PC-9 (cell line): ENCODE data around the gene ADARB2. TPM values are rescaled to one million over a fixed set of nuclear protein-coding genes. Genes with fewer than 3 reads are reported as not detected.

ENCODE experiments used
- BruUV-seq: library from RNA; stranded (reverse); fragments of 400-500 nt; replicated peaks from 2 replicates; lab custom pipeline; 2021; lab: Mats Ljungman, UMichigan
- CTCF ChIA-PET: fragments of 300-600 bp; sonication (Branson Sonifier 250); formaldehyde crosslinking; loops from one replicate; lab custom pipeline; 2022; ENCODE audit warnings: antibody characterized with exemption; lab: Charles Lee
- POLR2A ChIA-PET: fragments of 300-600 bp; sonication (Branson Sonifier 250); formaldehyde crosslinking; loops from one replicate; lab custom pipeline; 2022; ENCODE audit warnings: antibody characterized with exemption; ENCODE audit not compliant: unreplicated experiment; lab: Charles Lee
- DNase-seq, 2 experiments: peaks; one replicate each; pipeline versions ENCODE4 v3.0.0 to v3.0.0-alpha.2; 2015 to 2022; ENCODE audit warnings: mixed read lengths in 1 of 2
- H2AFZ ChIP-seq: fragments of 200-600 bp; sonication (generic); 2 replicates; pipeline ENCODE4 v1.8.1; 2017; ENCODE audit warnings: antibody characterized with exemption
- H3F3A ChIP-seq: fragments of 200-600 bp; sonication (generic); 2 replicates; pipeline ENCODE4 v1.8.1; 2017; ENCODE audit warnings: antibody characterized with exemption, mild to moderate bottlenecking, low read depth; ENCODE audit not compliant: insufficient read depth
- H3K27ac ChIP-seq: fragments of 200-600 bp; sonication (generic); 2 replicates; pipeline ENCODE4 v1.6.1; 2016; ENCODE audit warnings: mixed run types
- H3K27me3 ChIP-seq: fragments of 200-600 bp; sonication (generic); 2 replicates; pipeline ENCODE4 v1.6.1; 2016; ENCODE audit warnings: low read depth, mixed run types; ENCODE audit not compliant: insufficient read depth
- H3K36me3 ChIP-seq: fragments of 200-600 bp; sonication (generic); 2 replicates; pipeline ENCODE4 v1.6.1; 2016; ENCODE audit warnings: low read depth, mixed run types
- H3K4me1 ChIP-seq: fragments of 200-600 bp; sonication (generic); replicated peaks from 2 replicates; pipeline ENCODE4 v1.6.1; 2016; ENCODE audit warnings: mixed run types; ENCODE audit not compliant: insufficient read depth
- H3K4me2 ChIP-seq: fragments of 200-600 bp; sonication (generic); 2 replicates; pipeline ENCODE4 v1.6.1; 2017; ENCODE audit warnings: mixed run types
- H3K4me3 ChIP-seq: fragments of 200-600 bp; sonication (generic); 2 replicates; pipeline ENCODE4 v1.6.1; 2016; ENCODE audit warnings: mixed run types
- H3K79me2 ChIP-seq: fragments of 200-600 bp; sonication (generic); 2 replicates; pipeline ENCODE4 v1.6.1; 2017; ENCODE audit warnings: low read depth, mixed run types
- H3K9me2 ChIP-seq: fragments of 200-600 bp; sonication (generic); 2 replicates; pipeline ENCODE4 v1.8.1; 2017; ENCODE audit warnings: mild to moderate bottlenecking; ENCODE audit not compliant: insufficient read depth
- H3K9me3 ChIP-seq: fragments of 200-600 bp; sonication (generic); 2 replicates; pipeline ENCODE4 v1.8.1; 2016; ENCODE audit warnings: low read depth; ENCODE audit not compliant: insufficient read depth
- H4K20me1 ChIP-seq: fragments of 200-600 bp; sonication (generic); 2 replicates; pipeline ENCODE4 v1.8.1; 2017; ENCODE audit not compliant: insufficient read depth
- CTCF ChIP-seq: fragments of 200-600 bp; sonication (generic); conservative IDR thresholded peaks from 2 replicates; pipeline ENCODE4 v1.6.1; 2017; ENCODE audit warnings: mixed run types, antibody characterized with exemption, mild to moderate bottlenecking, moderate library complexity
- EZH2 ChIP-seq: fragments of 200-600 bp; sonication (generic); IDR thresholded peaks from 2 replicates; pipeline ENCODE4 v1.8.0; 2017; ENCODE audit warnings: antibody characterized with exemption, low read depth
- intact Hi-C: fragments of 100-400 bp; cut with micrococcal nuclease; formaldehyde crosslinking; loops from one replicate; pipeline ENCODE4 v1.10.0; 2022; ENCODE audit not compliant: unreplicated experiment
- total RNA-seq: library from RNA; stranded (reverse); gene quantifications from 2 replicates; pipeline ENCODE4 v1.2.3, GENCODE V29; 2021

The ADARB2 gene
- total RNA-seq, 1 experiment from 2014 or later, result not detected

- ChIA-PET CTCF (interaction anchor here (0.7 kb wide), 1 partner anchor 1513 kb away, joined by 7 read pairs; no protein-coding TSS in a partner anchor), POLR2A (no interaction called here)
- H3K79me2 ChIP-seq, result no peaks in the 10 kb centered on the region
- H3F3A ChIP-seq, result no peaks in the 10 kb centered on the region
- no peak overlapping the region for H2AFZ ChIP-seq
- no peaks in the 10 kb centered on the region for H4K20me1 ChIP-seq
- no peaks in the 10 kb centered on the region for H3K9me2 ChIP-seq
- H3K27me3 ChIP-seq, result peaks cover 8% of the 10 kb centered on the region; the same call in 1 of the 2 replicates
- BruUV-seq, result no TSS peak
- intact Hi-C loops, result no loop called here
- no peak for DNase-seq
- no peaks in the 10 kb centered on the region for H3K36me3 ChIP-seq
- H3K4me2 ChIP-seq, result no peak overlapping the region
- H3K4me1 ChIP-seq, result no peaks in the 10 kb centered on the region
- no peak for TF ChIP-seq EZH2
- TF ChIP-seq CTCF, result no peak
- H3K4me3 ChIP-seq, result no peak overlapping the region
- no peak overlapping the region for H3K27ac ChIP-seq
- no peaks in the 10 kb centered on the region for H3K9me3 ChIP-seq
Measured at GRCh38 chr10:1754506-1755153, 17.3 kb upstream of the ADARB2 start.

- H3K27ac ChIP-seq, result no peak overlapping the region
- peaks cover 8% of the 10 kb centered on the region; the same call in 1 of the 2 replicates for H3K27me3 ChIP-seq
- H3K9me2 ChIP-seq, result no peaks in the 10 kb centered on the region
- DNase-seq, result no peak
- H3K36me3 ChIP-seq, result no peaks in the 10 kb centered on the region
- H3K9me3 ChIP-seq, result no peaks in the 10 kb centered on the region
- TF ChIP-seq EZH2 (no peak), CTCF (no peak)
- ChIA-PET CTCF (no interaction called here), POLR2A (no interaction called here)
- intact Hi-C loops, result no loop called here
- H3K4me3 ChIP-seq, result no peak overlapping the region
- no peak overlapping the region for H2AFZ ChIP-seq
- no peaks in the 10 kb centered on the region for H3K4me1 ChIP-seq
- H3K79me2 ChIP-seq, result no peaks in the 10 kb centered on the region
- BruUV-seq, result no TSS peak
- no peaks in the 10 kb centered on the region for H4K20me1 ChIP-seq
- no peak overlapping the region for H3K4me2 ChIP-seq
- H3F3A ChIP-seq, result no peaks in the 10 kb centered on the region
Measured at GRCh38 chr10:1752153-1752552, 14.8 kb upstream of the ADARB2 start.

- TF ChIP-seq EZH2 (no peak), CTCF (no peak)
- DNase-seq, result no peak
- peaks cover 16% of the 10 kb centered on the region for H3K27me3 ChIP-seq
- no peaks in the 10 kb centered on the region for H3K36me3 ChIP-seq
- no peaks in the 10 kb centered on the region for H3K4me1 ChIP-seq
- POLR2A ChIA-PET, result no interaction called here
- H4K20me1 ChIP-seq, result no peaks in the 10 kb centered on the region
- no peaks in the 10 kb centered on the region for H3K9me3 ChIP-seq
- H3K9me2 ChIP-seq, result no peaks in the 10 kb centered on the region
- intact Hi-C loops, result no loop called here
- no peak overlapping the region for H2AFZ ChIP-seq
- H3K4me3 ChIP-seq, result no peak overlapping the region
- H3K79me2 ChIP-seq, result no peaks in the 10 kb centered on the region
- no TSS peak for BruUV-seq
- H3K4me2 ChIP-seq, result no peak overlapping the region
- no peaks in the 10 kb centered on the region for H3F3A ChIP-seq
- CTCF ChIA-PET, result no interaction called here
- H3K27ac ChIP-seq, result no peak overlapping the region
Measured at GRCh38 chr10:1747590-1748157, 10.3 kb upstream of the ADARB2 start.
